DLD1 (cell line): ENCODE data around the gene HSP90B1.

Experiments used
- in situ Hi-C: cut with HindIII; loops from 2 replicates; pipeline ENCODE4 v1.10.0; 2017; ENCODE audit warnings: low sequenced_read_pairs

The HSP90B1 gene

GRCh38 chr12:103929046-103929783 lies 995 bp upstream of the HSP90B1 start:
- in situ Hi-C loops: no loop called here

GRCh38 chr12:103929784-103930033 lies 501 bp upstream of the HSP90B1 start:
- in situ Hi-C loops: no loop called here

- in situ Hi-C loops: no loop called here
These were observed 851 bp downstream of the HSP90B1 start for GRCh38 chr12:103930787-103931735.

GRCh38 chr12:103933237-103933636 lies 3.0 kb downstream of the HSP90B1 start:
- in situ Hi-C loops: no loop called here

GRCh38 chr12:103936679-103937078 lies 6.5 kb downstream of the HSP90B1 start:
- in situ Hi-C loops: no loop called here

- in situ Hi-C loops: no loop called here
These were observed 14.8 kb downstream of the HSP90B1 start for GRCh38 chr12:103944964-103945363.

GRCh38 chr12:103947871-103948555 lies 17.8 kb downstream of the HSP90B1 start:
- in situ Hi-C loops: no loop called here

- in situ Hi-C loops: no loop called here
These were observed 18.7 kb downstream of the HSP90B1 start for GRCh38 chr12:103948746-103949406.

GRCh38 chr12:103952497-103952896 lies 22.3 kb downstream of the HSP90B1 start:
- in situ Hi-C loops: no loop called here

GRCh38 chr12:103955811-103956508 lies 25.8 kb downstream of the HSP90B1 start:
- in situ Hi-C loops: no loop called here

GRCh38 chr12:103956509-103957027 lies 26.4 kb downstream of the HSP90B1 start:
- in situ Hi-C loops: no loop called here

- in situ Hi-C loops: no loop called here
These were observed 27.7 kb downstream of the HSP90B1 start for GRCh38 chr12:103957865-103958388.

- in situ Hi-C loops: no loop called here
These were observed 28.4 kb downstream of the HSP90B1 start for GRCh38 chr12:103958621-103959020.

GRCh38 chr12:103960616-103961227 lies 30.5 kb downstream of the HSP90B1 start:
- in situ Hi-C loops: no loop called here

GRCh38 chr12:103962493-103962892 lies 32.3 kb downstream of the HSP90B1 start:
- in situ Hi-C loops: no loop called here

- in situ Hi-C loops: no loop called here
These were observed 34.6 kb downstream of the HSP90B1 start for GRCh38 chr12:103964805-103965204.

GRCh38 chr12:103965255-103965589 lies 35.0 kb downstream of the HSP90B1 start:
- in situ Hi-C loops: no loop called here

- in situ Hi-C loops: no loop called here
These were observed 35.6 kb downstream of the HSP90B1 start, which contains the start of gene TDG for GRCh38 chr12:103965590-103966504. TDG (plus strand) TSS chr12:103965872; CDS start chr12:103966038, 166 bp downstream.

GRCh38 chr12:103966736-103967135 lies 36.5 kb downstream of the HSP90B1 start:
- in situ Hi-C loops: no loop called here
